Activated naive CD8-positive, alpha-beta T cell (primary cell): ENCODE measurements around the gene DARS1.

ENCODE experiments used
- H3K27ac Mint-ChIP-seq: one replicate; pipeline ENCODE4 v1.8.0; 2021; ENCODE audit warnings: mixed read lengths
- H3K27me3 Mint-ChIP-seq: one replicate; pipeline ENCODE4 v1.8.0; 2021; ENCODE audit warnings: mixed read lengths
- H3K36me3 Mint-ChIP-seq: one replicate; pipeline ENCODE4 v1.8.0; 2021; ENCODE audit warnings: mixed read lengths
- H3K4me1 Mint-ChIP-seq: one replicate; pipeline ENCODE4 v1.8.0; 2021; ENCODE audit warnings: low read depth, mixed read lengths
- H3K4me3 Mint-ChIP-seq: one replicate; pipeline ENCODE4 v1.8.0; 2021; ENCODE audit warnings: mild to moderate bottlenecking, mixed read lengths
- H3K9me3 Mint-ChIP-seq: one replicate; pipeline ENCODE4 v1.8.0; 2021; ENCODE audit warnings: low read depth, mixed read lengths

The DARS1 gene

DNA sequence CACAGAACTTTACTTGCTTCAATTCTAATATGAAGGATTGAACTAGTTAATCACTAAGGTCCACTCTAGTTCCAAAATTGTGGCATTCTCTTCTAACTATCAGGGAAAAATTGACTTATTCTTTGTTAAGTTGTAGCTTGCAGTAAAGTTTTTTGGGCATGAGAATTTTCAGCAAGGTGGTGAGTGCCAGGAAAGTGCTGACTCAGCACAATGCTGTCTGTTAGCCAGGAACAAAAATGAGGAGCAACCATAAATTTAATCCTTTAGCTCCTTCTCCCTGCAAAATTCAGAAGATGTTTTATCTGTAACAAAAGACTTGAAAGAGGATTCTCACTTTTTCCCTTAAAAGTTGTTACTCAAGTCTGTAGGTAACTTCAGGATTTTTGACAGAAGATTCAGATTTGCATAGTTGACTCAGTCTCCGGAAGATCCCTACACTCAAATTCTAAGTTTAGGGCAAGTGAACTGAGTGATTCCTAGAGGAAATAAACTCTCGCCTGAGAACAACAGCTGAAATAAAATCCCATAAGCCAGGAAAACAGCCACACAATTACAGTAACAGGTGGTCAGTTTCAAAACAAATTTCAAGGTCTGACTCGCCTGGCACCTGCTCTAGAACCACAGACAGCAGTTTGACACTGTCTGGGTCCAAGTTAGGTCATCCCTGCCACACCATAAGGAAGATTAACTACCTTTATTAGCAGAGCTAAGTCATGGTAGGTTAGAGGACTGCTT, 20.2 kb upstream of the DARS1 start:
- Mint-ChIP-seq H3K9me3 (no peaks in the 10 kb centered on the region), H3K27me3 (no peaks in the 10 kb centered on the region), H3K4me3 (no peak overlapping the region), H3K4me1 (peaks cover 30% of the 10 kb centered on the region), H3K36me3 (peaks cover 10% of the 10 kb centered on the region), H3K27ac (no peak overlapping the region)

DNA sequence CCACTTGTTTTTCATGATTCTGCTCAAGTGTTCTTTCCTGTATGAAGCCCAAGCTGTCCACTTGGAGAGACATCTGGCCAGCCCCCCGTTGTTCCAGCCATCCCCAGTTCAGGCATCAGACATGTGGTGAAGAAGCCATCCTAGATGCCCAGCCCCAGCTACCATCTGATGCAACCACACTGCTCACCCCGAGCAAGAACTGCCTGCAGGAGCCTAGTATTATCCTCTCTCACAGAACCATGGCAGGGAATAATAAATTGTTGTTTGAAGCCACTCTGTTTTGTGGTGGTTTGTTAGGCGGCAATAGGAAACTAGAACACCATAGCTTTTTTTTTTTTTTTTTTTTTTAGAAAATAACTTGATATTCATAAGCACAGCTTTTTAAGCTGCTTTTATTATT, 19.5 kb upstream of the DARS1 start:
- peaks cover 34% of the 10 kb centered on the region for H3K4me1 Mint-ChIP-seq
- H3K27me3 Mint-ChIP-seq = no peaks in the 10 kb centered on the region
- no peaks in the 10 kb centered on the region for H3K9me3 Mint-ChIP-seq
- H3K27ac Mint-ChIP-seq = no peak overlapping the region
- no peak overlapping the region for H3K4me3 Mint-ChIP-seq
- H3K36me3 Mint-ChIP-seq = peaks cover 10% of the 10 kb centered on the region

DNA sequence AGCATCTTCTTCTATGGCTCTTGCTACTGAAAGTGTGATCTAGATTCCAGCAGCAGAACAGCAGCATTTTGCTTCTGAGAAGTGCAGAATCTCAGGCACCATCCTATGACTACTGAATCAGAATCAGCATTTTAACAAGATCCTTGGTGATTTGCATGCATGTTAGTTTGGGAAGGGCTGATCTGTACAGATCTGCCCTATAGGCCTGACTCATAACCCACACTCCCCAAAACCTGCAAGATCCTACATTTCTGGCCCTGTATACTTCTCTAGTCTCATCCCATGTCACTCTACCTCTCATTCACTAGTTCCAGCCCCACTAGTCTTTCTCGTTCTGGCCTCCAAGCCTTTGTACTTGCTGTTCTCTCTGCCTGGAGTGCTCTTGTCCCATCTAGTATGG, 15.7 kb upstream of the DARS1 start:
- H3K27ac Mint-ChIP-seq = no peak overlapping the region
- no peak overlapping the region for H3K4me3 Mint-ChIP-seq
- no peaks in the 10 kb centered on the region for H3K27me3 Mint-ChIP-seq
- H3K9me3 Mint-ChIP-seq = no peaks in the 10 kb centered on the region
- peaks cover 24% of the 10 kb centered on the region for H3K4me1 Mint-ChIP-seq
- peaks cover 12% of the 10 kb centered on the region for H3K36me3 Mint-ChIP-seq

DNA sequence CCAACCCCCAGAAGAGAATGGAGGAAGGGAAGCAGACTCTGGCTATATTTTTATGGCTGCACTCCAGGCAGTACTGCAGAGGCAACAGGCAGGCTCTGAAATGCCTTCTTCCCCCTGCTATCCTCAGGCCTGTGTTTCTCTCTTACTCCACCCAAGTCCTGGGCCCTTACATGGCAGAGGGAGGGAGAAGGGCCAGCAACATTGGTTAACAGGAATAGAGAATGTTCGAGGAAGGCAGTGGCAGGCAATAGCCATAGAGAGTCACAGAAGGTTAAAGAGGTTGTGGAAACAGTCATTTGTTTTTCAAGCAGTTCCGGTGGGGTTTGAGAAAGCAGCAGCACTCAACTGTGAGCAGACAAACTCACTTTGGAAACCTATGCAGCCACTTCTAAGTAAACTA, 15.1 kb upstream of the DARS1 start:
- Mint-ChIP-seq H3K27ac (peak overlapping the region; percentile 54), H3K4me3 (no peak overlapping the region), H3K27me3 (no peaks in the 10 kb centered on the region), H3K4me1 (peaks cover 24% of the 10 kb centered on the region), H3K36me3 (peaks cover 12% of the 10 kb centered on the region), H3K9me3 (no peaks in the 10 kb centered on the region)

DNA sequence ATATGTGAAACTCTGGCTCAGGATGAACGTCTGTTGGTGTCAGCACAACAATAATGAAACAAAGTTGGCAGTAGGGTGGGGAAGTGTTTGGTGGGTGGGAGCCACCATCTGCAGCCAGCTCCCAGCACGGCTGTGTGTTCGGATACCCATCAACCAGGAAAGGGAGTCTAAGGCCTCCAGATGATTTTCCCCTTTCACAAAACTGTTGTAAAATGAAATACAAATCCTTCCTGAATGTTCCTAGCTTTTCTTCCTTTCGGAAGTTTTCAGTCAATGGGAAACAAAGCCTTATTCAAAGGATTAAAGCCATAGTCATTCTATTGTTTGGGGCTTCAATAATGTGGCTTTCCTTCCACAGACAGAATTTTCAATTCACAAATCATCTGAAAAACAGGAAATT, 14.5 kb upstream of the DARS1 start:
- Mint-ChIP-seq H3K9me3 (no peaks in the 10 kb centered on the region), H3K36me3 (peaks cover 11% of the 10 kb centered on the region), H3K4me3 (no peak overlapping the region), H3K27me3 (no peaks in the 10 kb centered on the region), H3K27ac (no peak overlapping the region), H3K4me1 (peaks cover 23% of the 10 kb centered on the region)

DNA sequence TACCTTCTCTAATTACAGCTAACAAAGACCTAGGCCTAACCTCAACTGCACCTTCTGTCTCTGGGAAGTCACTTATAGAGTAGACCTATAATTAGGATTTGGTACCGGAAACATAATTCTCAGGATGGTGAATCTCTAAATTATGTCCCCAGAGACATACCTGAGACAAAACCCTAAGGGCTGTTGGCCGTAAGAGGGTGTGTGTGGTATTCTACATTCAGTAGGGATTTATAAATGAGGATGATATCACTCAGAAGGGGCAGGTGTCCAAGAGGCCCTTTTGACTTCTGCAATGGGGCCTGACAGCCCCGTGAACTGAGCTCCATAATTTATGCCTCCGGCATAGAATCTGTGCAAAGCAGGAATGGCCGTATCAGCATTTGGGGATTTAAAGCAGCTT, 13.5 kb upstream of the DARS1 start:
- peaks cover 8% of the 10 kb centered on the region for H3K36me3 Mint-ChIP-seq
- H3K27me3 Mint-ChIP-seq = no peaks in the 10 kb centered on the region

DNA sequence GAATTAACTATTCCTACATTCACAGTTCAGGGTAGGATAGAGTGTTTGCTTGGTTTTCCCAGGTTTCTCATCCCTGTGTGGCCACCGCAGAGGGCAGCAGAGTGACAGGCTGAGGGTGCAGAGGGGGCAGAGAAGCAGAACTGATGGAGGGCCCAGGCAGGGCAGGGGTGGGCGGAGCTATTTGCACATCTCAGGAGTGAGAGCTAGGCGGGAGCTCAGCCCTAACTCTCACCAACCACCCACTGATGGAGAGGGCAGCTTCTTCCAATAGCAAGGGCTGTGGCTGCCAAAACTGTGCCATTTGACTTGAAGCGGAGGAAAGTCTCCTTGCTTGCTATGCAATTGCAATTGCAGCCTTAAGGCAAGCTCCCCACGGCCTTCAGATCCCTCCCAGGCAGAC, 12.0 kb upstream of the DARS1 start:
- peaks cover 19% of the 10 kb centered on the region for H3K4me1 Mint-ChIP-seq
- H3K27ac Mint-ChIP-seq = no peak overlapping the region
- no peak overlapping the region for H3K4me3 Mint-ChIP-seq

More for the DNA sequence above, 13.5 kb upstream of the DARS1 start:
- Mint-ChIP-seq H3K27ac (no peak overlapping the region), H3K4me1 (peaks cover 22% of the 10 kb centered on the region), H3K4me3 (no peak overlapping the region), H3K9me3 (no peaks in the 10 kb centered on the region)

DNA sequence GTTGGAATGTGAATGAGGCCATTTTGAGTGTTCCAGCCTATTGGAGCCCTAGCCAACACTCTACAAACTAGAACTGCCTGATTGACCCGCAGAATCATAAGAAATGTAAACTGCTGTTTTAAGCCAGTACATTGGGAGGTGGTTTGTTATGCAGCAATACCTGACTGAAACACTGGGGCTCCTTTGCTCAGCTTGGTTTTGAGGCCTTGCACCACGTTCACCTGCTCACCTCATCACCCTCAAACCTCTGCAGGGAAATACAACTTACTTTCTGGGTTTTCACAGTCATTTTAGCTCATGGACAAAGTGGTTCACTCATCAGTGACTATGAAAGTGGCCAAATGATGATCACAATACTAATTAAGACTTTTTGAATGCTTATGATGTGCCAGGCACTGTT, 10.9 kb upstream of the DARS1 start:
- Mint-ChIP-seq H3K4me3 (no peak overlapping the region), H3K27ac (no peak overlapping the region), H3K9me3 (no peaks in the 10 kb centered on the region), H3K27me3 (no peaks in the 10 kb centered on the region), H3K4me1 (peaks cover 19% of the 10 kb centered on the region), H3K36me3 (peaks cover 5% of the 10 kb centered on the region)

More for the DNA sequence above, 12.0 kb upstream of the DARS1 start:
- no peaks in the 10 kb centered on the region for H3K27me3 Mint-ChIP-seq
- H3K36me3 Mint-ChIP-seq = peaks cover 4% of the 10 kb centered on the region
- H3K9me3 Mint-ChIP-seq = no peaks in the 10 kb centered on the region

DNA sequence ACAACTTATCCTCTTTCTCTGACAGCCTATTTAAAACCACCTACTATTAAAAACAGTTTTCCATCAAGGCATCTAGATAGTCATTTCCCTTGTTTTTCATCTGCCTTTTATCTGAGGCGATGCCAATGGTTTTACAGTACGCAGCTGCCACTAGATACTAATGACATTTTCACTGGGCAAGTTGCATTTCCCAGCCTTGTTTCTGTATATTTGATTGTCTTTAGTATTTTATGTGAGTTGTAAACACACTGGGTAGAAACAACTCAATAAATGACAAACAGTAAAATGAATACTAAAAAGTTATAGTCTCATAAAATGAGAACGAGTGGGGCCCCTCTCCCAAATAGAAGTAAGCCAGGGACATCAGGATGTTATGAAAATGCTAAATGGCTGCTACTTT, 8.9 kb upstream of the DARS1 start:
- H3K9me3 Mint-ChIP-seq = no peaks in the 10 kb centered on the region
- H3K27me3 Mint-ChIP-seq = no peaks in the 10 kb centered on the region
- H3K36me3 Mint-ChIP-seq = peaks cover 5% of the 10 kb centered on the region
- no peak overlapping the region for H3K27ac Mint-ChIP-seq
- H3K4me3 Mint-ChIP-seq = no peak overlapping the region
- peaks cover 9% of the 10 kb centered on the region for H3K4me1 Mint-ChIP-seq

DNA sequence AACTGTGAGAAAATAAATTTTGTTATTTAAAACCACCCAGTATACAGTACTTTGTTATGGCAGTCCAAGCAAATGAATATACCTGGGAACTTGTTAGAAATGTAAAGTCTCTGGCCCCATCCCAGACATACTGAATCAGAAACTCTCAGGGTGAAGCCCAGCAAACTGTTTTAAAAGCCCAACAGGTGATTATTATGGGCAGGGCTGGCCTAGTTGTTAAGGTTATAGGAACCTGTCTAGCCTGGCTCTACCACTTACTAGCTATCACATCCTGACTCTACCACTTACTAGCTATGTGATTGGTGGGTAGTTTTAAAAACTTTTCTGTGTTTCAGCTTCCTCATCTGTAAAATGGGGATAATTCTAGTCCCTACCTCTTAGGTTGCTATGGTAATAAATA, 8.0 kb upstream of the DARS1 start:
- H3K27me3 Mint-ChIP-seq = no peaks in the 10 kb centered on the region
- H3K36me3 Mint-ChIP-seq = peaks cover 8% of the 10 kb centered on the region
- peaks cover 9% of the 10 kb centered on the region for H3K4me1 Mint-ChIP-seq
- no peak overlapping the region for H3K4me3 Mint-ChIP-seq
- H3K27ac Mint-ChIP-seq = no peak overlapping the region
- no peaks in the 10 kb centered on the region for H3K9me3 Mint-ChIP-seq

DNA sequence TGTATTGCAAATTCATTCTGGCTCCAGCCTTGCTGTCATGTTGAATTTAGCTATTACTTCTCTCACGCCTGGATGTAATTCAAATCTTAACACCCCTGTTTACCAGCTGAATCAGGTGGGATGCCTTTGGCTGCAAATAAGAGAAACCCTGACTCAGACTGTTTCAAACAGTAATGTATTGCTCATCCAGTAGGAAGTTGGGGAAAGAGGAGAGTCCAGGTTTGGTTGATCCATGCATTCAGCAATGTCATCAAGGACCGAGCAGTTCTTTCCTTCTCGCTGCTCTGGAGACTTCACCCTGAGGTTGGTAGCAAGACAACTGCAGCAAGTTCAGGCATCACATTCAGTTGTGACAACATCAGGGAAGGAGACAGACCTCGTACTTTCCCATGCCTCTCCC, 6.4 kb upstream of the DARS1 start:
- Mint-ChIP-seq H3K4me3 (no peak overlapping the region), H3K9me3 (no peaks in the 10 kb centered on the region), H3K4me1 (peaks cover 4% of the 10 kb centered on the region), H3K27ac (no peak overlapping the region), H3K36me3 (peaks cover 8% of the 10 kb centered on the region), H3K27me3 (no peaks in the 10 kb centered on the region)

DNA sequence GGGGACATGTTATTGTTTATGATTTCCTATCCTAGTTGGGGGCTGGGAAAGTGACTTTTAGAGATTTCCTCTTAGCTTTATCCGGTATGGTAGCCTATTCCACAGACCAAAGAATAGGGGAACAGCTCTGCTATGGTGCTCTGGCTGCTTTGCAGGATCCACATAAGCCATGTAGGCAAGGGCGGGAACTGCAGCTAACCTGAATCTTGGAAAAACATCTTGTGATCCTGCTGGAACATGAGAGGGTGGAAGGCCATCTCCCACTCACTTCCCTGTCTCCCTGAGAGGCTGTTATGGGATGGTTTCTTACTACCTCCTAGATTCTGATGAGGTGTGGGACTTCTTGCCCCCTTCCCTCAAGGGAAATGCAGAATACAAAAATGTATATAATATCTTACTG, 2.0 kb upstream of the DARS1 start:
- Mint-ChIP-seq H3K9me3 (no peaks in the 10 kb centered on the region), H3K4me3 (no peak overlapping the region), H3K36me3 (peaks cover 14% of the 10 kb centered on the region), H3K27me3 (no peaks in the 10 kb centered on the region), H3K27ac (no peak overlapping the region), H3K4me1 (peaks cover 32% of the 10 kb centered on the region)

DNA sequence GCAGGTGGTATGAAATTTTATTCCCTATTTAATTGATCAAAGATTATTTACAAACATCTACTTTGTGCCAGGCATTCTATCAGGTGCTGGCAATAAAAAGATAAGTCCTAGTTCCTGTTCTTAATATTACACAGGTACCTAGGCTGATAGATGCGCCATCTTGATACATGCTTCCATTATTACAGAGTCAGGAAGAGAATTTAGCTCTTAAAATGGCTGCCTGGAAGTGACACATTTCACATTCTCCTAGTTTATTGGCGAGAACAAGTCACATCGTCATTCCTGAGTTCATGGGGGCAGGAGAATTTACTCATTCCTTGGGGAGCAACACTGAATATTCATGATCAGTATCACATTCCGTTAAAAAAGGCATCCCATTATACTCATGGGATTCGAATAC, 1.1 kb upstream of the DARS1 start:
- Mint-ChIP-seq H3K27me3 (no peaks in the 10 kb centered on the region), H3K4me1 (peaks cover 38% of the 10 kb centered on the region), H3K27ac (peak overlapping the region; percentile 95), H3K36me3 (peaks cover 11% of the 10 kb centered on the region), H3K9me3 (no peaks in the 10 kb centered on the region), H3K4me3 (peak overlapping the region; percentile 93)

DNA sequence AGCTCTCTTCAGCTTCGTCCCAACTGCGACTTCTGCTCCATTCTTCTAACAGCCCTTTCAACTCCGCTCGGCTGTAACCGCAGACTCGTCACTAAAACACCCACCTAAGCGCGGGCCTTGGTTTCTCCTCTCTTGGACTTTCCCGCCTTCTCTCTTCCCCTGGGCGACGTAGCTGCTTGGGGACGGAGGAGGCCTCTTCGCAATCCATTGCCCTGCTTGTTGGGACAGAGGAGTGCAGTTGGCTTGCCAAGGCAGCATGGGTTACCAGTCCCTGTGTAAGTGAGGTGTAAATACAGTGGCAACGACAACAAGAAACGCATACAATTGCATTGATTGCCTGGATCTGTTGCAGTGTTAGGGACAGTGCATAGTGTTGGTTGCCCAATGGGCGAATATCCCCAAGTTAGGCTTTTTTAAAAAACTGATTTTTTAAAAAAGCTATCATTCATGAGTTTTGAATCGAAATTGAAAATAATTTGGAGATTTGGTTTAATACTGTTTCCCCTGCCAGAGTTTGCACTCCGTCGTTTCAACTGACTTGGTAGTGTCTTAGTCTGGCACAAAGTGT, 484 bp upstream of the DARS1 start:
- H3K9me3 Mint-ChIP-seq = no peaks in the 10 kb centered on the region
- H3K36me3 Mint-ChIP-seq = peaks cover 11% of the 10 kb centered on the region
- peak overlapping the region; percentile 95 for H3K27ac Mint-ChIP-seq
- no peaks in the 10 kb centered on the region for H3K27me3 Mint-ChIP-seq
- H3K4me3 Mint-ChIP-seq = peak overlapping the region; percentile 93
- H3K4me1 Mint-ChIP-seq = peaks cover 44% of the 10 kb centered on the region

DNA sequence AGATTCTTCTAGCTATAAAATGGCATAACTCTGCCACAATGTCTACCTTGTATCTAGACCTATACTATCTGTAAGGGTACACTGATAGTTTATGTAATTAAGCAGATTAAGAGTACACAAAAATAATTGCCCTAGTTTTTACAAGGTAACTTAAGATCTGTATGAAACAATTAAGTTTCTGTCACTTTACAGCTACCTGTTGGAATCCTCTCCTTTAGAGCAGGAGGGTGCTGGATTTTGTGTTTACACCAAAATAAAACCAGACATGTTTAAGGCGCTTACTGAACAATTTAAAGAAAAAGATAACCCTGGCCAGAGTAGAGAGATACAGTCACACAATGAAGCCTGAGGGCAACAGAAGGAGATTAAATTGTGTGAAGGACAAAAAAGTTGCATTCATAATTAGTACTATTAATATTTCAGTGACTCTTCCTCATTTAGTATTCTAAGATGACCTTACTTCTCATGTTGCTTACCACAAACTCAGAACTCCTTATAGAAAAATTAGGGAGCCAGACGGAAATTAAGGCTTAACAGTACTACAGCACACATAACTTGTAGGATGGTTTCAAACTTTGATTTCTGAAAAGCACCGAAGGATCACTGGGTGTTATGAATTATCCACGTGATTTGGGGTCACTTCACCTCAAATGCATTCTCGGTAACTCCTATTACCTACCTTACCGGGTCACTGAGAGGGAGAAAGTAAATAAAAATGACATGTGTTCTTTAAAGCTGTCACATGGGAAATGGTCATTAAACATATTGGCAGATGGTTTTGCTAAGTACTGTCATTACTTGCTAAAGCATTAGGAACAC, 1.0 kb downstream of the DARS1 start:
- Mint-ChIP-seq H3K36me3 (peaks cover 14% of the 10 kb centered on the region), H3K4me1 (peaks cover 59% of the 10 kb centered on the region), H3K27me3 (no peaks in the 10 kb centered on the region), H3K4me3 (peak overlapping the region; percentile 93), H3K9me3 (no peaks in the 10 kb centered on the region), H3K27ac (peak overlapping the region; percentile 95)
